GM18502 (cell line): ENCODE data around the gene MYH8.

Experiments used
- ATAC-seq: cut with Tn5 transposase; IDR thresholded peaks from one replicate; pipeline ENCODE4 v1.9.1; 2021; ENCODE audit warnings: mild to moderate bottlenecking; ENCODE audit not compliant: unreplicated experiment, poor library complexity

The MYH8 gene

GRCh38 chr17:10421900-10422542 lies at the start of gene MYH8:
TSS of gene MYH8 (minus strand) at chr17:10421950. CDS start at chr17:10420227, 1,723 bp downstream.
- ATAC-seq: no peak

- ATAC-seq: no peak
These were observed 47.7 kb upstream of the MYH8 start, which contains the start of gene MYH4 for GRCh38 chr17:10469459-10469858. TSS of gene MYH4 (minus strand) at chr17:10469559. CDS start at chr17:10466745, 2,814 bp downstream.

GRCh38 chr17:10463402-10463801 lies 41.7 kb upstream of the MYH8 start:
- no peak for ATAC-seq

- ATAC-seq: no peak
These were observed 38.3 kb upstream of the MYH8 start for GRCh38 chr17:10460062-10460461.

GRCh38 chr17:10458701-10459100 lies 37.0 kb upstream of the MYH8 start:
- no peak for ATAC-seq

GRCh38 chr17:10457952-10458351 lies 36.2 kb upstream of the MYH8 start:
- no peak for ATAC-seq

GRCh38 chr17:10447026-10447931 lies 25.5 kb upstream of the MYH8 start:
- no peak for ATAC-seq

- no peak for ATAC-seq
These were observed 18.1 kb upstream of the MYH8 start for GRCh38 chr17:10439816-10440215.

- ATAC-seq: no peak
These were observed 13.3 kb upstream of the MYH8 start for GRCh38 chr17:10435096-10435495.

GRCh38 chr17:10429421-10430045 lies 7.8 kb upstream of the MYH8 start:
- no peak for ATAC-seq

GRCh38 chr17:10428781-10429180 lies 7.0 kb upstream of the MYH8 start:
- ATAC-seq: no peak

- no peak for ATAC-seq
These were observed 539 bp downstream of the MYH8 start for GRCh38 chr17:10421211-10421610.

- no peak for ATAC-seq
These were observed 939 bp downstream of the MYH8 start for GRCh38 chr17:10420811-10421210.

- no peak for ATAC-seq
These were observed 4.3 kb downstream of the MYH8 start for GRCh38 chr17:10417431-10417830.

GRCh38 chr17:10415161-10415560 lies 6.6 kb downstream of the MYH8 start:
- ATAC-seq: no peak

GRCh38 chr17:10403589-10403988 lies 18.2 kb downstream of the MYH8 start:
- ATAC-seq: no peak

- ATAC-seq: no peak
These were observed 23.4 kb downstream of the MYH8 start for GRCh38 chr17:10398352-10398751.

- no peak for ATAC-seq
These were observed 25.1 kb downstream of the MYH8 start for GRCh38 chr17:10396524-10397163.

GRCh38 chr17:10394201-10394887 lies 27.4 kb downstream of the MYH8 start:
- peak; percentile 73 for ATAC-seq

GRCh38 chr17:10392880-10393279 lies 28.9 kb downstream of the MYH8 start:
- ATAC-seq: no peak
